C4-2B (cell line): ENCODE results near the gene LIN7B.

Experiments
- CTCF ChIP-seq: fragments of 450-650 bp; conservative IDR thresholded peaks from 2 replicates; pipeline ENCODE4 v1.5.1; 2017; ENCODE audit warnings: mild to moderate bottlenecking
- ZFX ChIP-seq: fragments of 450-650 bp; IDR thresholded peaks from 2 replicates; pipeline ENCODE4 v1.6.1; 2017

DNA sequence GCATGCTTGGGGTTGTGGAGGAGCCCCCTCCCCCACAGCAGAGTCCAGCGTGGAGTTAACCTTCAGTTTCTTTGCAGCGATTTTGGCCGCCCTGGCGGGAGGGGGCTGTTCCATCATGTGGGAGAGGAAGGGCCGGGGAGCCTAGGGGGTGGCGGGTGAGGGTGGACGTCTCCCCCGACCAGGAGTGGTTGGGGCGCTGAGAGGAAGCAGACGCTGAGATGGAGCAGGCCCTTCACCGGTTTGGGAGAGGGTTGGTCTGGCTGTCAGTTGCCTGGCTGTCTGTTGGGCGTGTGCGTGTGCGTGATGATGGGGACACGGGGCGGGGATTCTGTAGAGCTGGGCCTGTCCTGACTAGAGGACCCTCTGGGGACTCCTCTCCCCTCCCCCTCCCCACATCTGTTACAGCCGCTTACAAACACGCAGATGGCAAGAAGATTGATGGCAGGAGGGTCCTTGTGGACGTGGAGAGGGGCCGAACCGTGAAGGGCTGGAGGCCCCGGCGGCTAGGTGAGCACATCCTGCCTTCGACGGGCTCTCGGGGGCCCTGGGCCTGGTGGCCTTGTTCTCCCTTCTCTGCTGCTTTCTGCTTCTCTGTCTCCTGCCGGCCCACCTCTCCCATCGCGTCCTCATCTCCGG is 9.8 kb upstream of the LIN7B start:
- TF ChIP-seq CTCF (no peak), ZFX (no peak)
